HG03097 (cell line): ENCODE data around the gene HAGH.
"Not testable (repeated sequence)": the region's sequence is repeated elsewhere in the genome, so short reads cannot be mapped to it uniquely, and the experiment has no call there.

Source experiments
- ATAC-seq: cut with Tn5 transposase; IDR thresholded peaks from one replicate; pipeline ENCODE4 v1.9.1; 2021; ENCODE audit not compliant: unreplicated experiment, low FRiP score

HAGH gene

DNA sequence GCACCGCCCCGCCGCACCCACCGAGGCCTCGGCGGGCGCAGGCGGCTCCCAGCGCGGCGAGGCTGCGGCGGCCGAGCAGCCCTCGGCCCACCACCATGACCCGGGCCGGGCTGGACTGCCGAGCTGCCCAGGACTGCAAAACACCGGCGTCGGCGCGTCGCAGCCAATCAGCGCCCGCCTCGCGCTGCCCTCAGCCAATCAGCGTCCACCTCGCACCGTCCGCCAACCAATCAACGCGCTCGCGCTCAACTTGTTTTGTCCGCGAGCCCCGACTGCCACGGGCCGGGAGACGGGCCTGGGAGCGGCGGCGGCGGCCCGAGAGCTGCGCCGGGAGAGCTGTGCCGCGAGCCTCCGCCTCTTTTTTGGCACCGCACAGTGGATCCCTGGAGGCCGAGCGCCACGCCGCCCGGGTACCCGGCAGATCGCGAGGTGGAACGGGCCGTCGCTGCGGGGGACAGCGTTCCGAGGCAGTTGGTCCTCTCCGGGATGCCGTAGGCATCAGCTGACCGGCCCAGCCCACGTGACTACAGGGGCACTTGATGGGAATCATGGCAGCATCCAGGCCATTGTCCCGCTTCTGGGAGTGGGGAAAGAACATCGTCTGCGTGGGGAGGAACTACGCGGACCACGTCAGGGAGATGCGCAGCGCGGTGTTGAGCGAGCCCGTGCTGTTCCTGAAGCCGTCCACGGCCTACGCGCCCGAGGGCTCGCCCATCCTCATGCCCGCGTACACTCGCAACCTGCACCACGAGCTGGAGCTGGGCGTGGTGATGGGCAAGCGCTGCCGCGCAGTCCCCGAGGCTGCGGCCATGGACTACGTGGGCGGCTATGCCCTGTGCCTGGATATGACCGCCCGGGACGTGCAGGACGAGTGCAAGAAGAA lies at the start of gene HAGH, which contains the start of gene FAHD1:
Gene HAGH, minus strand, starts transcription at position 135 of the 883 bp plus-strand sequence. Its CDS starts 38 bp downstream, at position 97.
Gene FAHD1, plus strand, starts transcription at position 516 of the 883 bp plus-strand sequence. Its CDS starts 33 bp downstream, at position 549.
- peak; percentile 76 for ATAC-seq

DNA sequence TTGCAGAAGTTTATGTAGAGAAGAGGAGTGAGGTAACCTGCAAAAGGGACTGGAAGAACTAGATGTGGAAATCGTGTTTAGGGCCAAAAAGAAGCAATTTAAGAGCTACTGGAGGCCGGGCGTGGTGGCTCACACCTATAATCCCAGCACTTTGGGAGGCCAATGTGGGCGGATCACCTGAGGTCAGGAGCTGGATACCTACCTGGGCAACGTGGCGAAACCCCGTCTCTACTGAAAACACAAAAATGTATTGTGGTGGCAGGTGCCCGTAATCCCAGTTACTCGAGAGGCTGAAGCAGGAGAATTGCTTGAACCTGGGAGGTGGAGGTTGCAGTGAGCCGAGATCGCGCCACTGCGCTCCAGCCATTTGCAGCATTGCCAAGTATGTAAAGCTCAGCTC lies 49.4 kb upstream of the HAGH start:
- not testable (repeated sequence) for ATAC-seq

DNA sequence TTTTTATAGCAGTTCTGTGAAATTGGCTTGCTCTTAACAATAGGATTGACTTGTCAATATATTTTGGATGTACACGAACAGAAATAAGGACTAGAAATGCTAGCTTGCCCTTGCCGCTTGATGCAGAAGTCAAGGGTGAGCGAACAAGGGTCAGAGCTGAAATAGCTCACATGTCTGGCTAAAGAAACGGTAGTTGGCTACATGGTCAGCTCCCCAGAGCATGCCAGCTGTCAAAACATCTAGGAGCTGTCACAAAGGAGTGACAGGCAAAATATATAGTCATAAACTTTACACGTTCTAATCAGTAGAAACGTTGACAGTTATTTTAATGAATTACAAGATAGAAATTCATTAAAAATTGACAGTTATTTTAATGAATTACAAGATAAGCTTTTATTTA lies 48.2 kb upstream of the HAGH start:
- no peak for ATAC-seq

DNA sequence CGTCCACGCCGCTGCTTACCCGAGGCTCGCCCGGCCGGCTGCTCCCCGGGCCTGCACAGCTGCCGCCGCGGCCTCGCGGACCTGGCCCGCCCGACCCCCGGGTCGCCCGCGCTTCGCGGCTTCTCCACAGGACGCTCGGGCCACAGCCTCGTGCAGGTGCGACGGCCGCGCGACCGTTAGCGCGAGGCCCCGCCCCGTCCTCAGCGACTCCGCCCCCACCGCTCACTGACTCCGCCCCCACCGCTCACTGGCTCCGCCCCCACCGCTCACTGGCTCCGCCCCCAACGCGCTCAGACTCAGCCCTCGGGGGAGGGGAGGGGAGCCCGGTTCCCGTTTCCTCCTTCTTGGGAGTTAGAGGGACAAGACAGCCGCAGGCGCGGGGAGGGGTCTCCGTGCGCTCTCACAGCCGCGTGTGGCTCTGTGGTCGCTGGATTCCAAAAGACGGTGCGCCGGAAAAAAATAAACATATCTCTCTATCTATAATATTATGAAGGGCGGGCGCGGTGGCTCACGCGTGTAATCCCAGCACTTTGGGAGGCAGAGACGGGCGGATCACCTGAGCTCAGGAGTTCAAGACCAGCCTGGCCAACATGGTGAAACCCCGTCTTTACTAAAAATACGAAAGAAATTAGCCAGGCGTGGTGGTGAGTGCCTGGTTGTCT lies 45.5 kb upstream of the HAGH start, which contains the start of gene MEIOB:
Gene MEIOB, minus strand, starts transcription at position 191 of the 662 bp plus-strand sequence. CDS start 3,989 bp downstream, outside the sequence.
- no peak for ATAC-seq

DNA sequence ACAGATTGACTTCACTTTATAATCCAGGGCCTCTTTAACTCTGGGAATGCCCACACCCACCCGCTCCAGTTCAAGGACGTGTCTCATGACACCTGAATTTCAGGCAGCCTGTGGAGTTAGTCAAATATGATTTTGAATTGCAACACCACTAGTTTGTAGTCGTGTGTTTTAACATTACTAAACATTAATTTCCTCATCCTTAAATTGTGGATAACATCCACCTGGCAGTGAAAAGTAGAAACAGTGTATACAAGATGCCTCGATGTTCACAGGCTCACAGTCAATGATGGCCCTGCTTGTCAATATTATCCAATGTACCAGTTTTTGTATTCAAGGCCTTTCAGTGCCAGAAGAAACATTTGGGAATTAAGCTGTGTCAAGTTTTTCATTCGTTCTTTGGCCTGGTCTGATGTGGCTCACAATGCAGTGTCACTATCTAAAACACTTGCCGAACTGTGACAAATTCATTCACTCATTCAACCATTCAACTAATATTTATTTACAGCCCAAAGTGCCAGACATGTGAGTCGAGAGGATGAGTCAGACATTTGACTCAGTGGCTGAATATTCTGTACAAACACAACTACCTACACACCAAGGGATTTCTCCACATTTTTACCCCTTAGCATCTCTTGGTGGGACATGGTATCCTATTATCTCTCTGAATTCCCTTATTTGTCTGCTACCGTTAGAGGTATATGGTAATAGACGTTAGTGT lies 43.9 kb upstream of the HAGH start:
- ATAC-seq: no peak

DNA sequence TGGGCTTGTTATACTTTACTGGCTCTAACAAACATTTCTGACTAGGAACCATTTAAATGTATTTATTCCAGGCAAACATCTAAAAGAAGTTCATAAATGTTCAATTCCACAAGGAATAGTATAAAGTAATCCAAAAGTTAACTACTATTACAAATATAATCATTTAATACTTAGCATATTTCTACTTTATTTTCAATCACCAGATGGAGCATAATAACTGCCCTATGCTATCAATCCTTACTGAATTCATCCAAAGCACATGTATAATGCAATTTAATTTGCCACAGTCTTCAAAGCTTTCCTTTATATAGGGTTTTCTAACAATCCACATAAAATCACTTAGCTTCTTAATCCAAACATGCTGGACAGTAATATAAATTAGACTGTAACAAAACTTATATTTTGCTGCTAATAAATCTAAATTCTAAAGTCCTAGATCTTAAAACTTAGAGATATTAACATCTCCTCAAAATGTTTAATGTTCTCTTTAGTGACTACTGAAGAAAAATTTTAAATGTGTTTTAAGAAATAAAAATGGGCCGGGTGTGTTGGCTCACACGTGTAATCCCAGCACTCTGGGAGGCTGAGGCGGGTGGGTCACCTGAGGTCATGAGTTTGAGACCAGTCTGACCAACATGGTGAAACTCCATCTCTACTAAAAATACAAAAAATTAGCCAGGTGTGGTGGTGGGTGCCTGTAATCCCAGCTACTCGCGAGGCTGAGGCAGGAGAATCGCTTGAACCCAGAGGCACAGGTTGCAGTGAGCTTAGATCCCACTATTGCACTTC lies 39.5 kb upstream of the HAGH start:
- ATAC-seq: no peak

DNA sequence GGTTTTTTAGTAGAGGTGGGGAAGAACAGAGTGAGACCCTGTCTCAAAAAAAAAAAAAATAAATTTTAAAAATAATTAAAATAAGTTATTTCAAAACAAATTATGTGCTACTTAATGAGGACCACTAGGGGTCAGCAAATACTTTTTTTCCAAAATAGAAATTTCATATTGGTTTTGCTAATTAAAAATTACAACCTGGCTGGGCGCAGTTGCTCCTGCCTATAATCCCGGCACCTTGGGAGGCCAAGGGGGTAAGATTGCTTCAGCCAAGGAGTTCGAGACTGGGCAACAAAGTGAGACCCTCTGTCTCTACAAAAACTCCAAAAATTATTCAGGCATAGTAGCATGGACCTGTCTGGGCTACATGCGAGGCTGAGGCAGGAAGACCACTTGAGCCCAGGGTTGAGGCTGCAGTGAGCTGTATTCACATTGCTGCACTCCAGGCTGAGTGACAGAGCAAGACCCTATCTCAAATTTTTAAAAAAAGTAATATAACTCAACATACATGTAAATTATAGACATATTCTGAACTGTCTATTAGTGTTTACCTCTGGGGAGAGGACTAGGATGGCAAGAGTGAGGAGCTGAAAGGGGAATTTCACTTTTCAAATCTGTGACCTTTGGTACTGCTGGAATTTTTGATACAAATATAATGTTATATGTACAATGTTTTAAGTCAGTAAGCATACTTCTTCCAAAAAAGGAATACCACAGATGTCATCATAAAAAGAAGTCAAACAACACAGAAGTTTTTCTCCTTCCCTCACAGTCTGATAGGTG lies 37.2 kb upstream of the HAGH start:
- ATAC-seq: no peak

DNA sequence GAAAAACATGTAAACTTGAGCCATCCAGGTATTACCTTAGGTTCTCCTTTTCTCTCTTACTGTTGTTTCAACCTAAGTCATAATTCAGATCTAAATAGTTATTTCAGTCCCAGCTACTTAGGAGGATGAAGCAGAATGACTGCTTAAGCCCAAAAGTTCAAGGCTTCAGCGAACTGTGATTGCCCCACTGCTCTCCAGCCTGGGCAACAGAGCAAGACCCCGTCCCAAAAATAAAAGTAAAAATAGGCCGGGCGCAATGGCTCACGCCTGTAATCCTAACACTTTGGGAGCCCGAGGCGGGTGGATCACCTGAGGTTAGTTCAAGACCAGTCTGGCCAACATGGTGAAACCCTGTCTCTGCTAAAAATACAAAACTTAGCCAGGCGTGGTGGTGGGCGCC lies 35.8 kb upstream of the HAGH start:
- ATAC-seq: no peak

DNA sequence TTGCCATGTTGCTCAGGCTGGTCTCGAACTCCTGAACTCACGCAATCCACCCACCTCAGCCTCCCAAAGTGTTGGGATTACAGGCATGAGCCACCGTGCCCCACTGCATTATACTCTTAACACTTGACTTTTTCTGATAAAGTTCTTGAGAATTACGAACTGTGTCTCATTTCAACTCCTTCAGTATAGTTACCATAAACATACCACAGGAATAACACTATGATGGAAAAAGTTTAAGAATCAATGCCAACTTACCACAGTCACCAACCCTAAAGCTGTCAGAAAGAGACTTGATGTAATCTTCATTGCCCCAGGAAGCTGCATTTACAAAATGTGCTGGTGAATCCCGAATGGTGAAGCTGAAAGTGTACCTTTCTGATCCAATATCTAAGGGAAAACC lies 35.1 kb upstream of the HAGH start:
- no peak for ATAC-seq

DNA sequence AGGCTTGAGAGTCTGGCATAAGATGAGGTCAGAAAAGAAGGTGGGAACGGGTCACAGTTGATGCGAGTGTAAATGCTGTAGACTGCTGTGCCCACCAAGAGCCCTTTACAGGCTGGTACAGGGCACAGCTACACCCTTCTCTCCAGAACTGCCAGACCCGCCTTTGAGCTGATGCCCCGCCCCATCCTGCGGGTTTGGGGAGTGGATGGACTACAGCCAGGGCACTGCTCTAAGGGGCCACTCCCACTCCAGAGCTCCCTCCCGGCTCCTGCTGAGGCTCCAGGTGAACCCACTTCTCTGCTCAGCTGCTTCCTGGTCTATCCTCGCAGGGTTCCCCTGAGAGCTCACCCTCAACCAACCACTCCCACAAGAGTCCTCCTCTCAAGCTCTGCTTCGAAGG lies 33.0 kb upstream of the HAGH start:
- no peak for ATAC-seq

DNA sequence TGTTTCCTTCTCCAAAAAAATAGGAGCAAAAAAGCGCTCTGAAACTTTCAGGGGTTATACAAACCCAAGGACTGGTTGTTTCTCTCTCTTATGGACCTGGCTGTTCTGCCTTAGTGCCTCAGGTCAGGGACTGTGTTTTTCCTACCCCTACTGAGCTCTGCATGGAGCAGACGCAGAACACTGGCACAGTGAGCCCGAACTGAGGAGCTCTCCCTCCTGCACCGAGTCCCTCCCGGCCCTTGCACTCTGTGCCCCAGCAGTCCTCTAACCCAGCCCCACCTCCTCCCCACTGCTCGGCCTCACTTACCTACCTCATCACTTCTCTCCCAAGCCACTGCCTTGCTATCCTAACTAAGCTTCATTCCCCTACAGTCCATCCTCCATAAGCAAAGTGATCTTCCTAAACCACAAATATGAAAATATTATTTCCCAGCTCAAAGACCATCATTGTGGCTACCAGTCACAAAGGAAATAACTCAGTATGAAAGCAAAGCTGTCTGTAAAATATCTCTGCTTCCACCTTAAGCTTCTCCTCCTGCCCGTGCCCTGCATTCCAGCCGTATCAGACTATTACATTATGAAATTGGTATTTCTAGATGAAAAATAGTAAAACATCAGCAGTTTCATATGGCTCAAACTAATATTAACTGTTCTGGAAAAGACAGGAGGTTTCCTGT lies 31.7 kb upstream of the HAGH start:
- no peak for ATAC-seq

DNA sequence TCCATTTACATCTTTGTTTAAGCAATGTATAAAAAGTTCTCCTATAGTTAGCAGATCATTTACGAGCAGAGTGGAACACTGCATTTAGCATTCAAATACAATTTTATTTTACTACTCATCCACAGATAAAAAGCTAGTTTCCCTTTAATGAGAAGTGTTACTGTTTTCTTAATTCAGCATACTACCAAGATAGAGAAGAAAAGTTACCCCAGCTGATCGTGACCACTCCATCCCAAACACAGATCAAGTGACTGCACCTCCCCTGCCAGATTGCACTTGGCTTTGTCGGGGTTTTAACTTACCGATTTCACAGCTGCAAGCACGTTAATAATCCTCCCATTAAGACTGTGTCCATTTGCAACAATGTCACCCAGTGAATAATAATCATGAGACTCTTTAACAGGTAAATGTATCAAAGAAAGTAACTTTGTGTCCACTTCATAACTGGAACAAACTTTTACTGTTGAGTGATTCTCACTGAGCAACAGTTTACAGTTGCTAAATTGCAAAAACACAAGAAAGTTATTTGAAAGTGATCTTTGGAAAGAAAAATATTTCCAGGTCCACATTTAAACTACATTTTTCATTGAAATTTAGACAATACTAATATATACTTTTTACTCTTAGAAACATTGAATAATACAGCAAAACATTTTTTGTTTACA lies 30.9 kb upstream of the HAGH start:
- no peak for ATAC-seq

DNA sequence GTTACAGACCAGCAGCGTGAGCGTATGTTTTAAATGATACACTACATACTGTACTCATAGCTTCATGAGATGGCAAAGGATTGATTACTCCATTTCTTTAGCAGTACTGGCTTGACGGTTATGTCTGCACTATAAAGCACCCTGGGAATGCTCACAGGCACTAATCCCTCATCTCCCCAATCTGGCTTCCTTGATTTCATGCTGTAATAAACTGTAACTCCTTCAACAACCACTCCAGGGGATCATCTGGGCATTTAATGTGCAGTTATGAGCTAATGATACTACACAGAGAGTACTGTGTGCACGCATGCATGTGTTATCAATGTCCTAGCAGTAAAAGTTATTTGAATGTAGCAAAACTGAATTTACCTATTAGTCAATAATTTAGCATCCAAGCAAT lies 25.2 kb upstream of the HAGH start:
- ATAC-seq: no peak

DNA sequence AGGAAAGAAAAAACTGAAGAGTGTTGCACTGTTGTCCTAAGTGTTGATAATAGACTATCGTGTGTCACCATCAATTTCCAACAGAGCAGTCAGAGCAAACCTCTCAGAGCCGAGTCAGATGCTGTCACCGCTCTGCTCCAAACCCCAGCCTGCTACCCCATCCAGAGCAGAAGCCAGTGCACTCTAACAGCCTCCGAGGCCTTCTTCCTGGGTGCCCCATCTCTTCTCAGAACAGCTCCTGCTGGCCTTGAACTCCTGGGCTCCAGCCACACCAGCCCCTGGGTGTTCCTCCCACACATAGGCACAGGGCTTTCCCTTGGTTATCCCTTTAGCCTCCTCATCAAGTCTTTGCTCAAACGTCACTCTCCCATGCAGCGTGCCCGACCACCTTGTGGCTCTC lies 24.4 kb upstream of the HAGH start:
- no peak for ATAC-seq

DNA sequence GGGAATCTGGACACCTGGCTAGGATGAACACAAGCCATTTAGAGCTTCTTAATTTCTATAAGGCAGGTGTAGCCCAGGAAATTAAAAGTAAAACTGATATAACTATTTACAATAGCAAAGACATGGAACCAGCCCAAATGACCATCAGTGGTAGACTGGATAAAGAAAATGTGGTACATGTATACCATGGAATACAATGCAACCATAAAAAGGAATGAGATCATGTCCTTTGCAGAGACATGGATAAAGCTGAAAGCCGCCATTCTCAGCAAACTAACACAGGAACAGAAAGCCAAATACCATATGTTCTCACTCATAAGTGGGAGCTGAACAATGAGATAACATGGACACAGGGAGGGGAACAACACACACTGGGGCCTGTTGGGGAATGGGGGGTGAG lies 19.8 kb upstream of the HAGH start:
- ATAC-seq: no peak

DNA sequence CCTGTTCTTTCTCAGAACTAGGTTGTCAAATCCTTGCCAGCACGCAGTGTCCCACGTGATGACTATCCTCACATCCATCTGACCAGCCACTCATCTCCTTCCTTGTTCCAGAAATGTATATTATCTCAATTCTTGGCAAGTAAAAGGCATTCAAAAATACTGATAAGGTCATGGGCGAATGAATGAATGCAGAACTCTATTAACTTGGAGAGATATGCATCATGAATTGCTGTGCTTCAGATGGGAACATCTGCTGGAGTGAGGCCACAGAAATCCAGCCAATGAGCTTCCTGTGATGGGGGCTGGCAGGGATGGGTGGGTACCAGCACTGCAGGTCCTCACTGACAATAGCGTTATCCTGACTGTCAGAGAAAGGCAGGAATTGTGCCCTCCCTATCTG lies 19.4 kb upstream of the HAGH start:
- no peak for ATAC-seq

DNA sequence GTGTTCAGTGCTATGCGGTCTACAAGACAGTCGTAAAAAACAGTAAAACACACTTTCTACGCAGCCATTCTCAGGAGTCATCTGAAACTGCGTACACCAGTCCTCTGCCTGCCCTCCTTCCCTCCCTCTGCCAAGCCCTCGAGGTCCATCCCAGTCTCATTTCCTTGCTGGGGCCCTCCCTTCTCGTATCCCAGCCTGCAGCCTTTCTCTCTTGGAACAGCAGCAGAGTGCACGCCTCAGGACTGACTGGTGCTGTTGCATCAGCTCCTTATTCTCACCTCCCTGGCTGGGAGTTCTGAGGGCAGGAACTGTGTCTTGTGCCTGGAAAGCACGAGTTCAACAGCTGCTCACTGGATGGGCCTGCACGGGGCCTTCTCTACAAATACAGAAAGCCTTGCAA lies 12.9 kb upstream of the HAGH start:
- ATAC-seq: no peak

DNA sequence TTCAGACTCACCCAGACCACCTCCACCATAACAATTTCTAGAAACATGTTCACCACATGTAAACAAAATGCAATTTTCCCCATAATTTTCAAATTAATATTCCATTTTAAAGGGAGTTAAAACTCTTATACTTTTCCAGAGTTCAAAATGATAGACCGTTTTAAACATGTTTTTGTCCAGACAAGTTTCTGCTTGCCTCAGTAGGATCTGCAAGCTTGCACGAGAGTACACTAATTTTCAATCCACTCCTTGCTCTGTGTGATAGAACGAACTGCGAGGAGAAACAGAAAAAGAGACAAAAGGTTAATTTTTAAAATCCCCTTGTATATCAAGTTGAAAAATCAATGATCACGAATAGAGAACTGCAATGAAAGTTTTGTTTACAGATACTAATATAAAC lies 7.5 kb upstream of the HAGH start:
- ATAC-seq: no peak
